NCI-H1417 (cell line): ENCODE measurements around the gene WDR90.

Experiments
- DNase-seq, 3 experiments: peaks; one replicate each; lab custom pipeline; 2025; lab: John Stamatoyannopoulos, UW

Gene WDR90

GRCh38 chr16:638836-639235 lies 10.3 kb upstream of the WDR90 start:
- no peak for DNase-seq

GRCh38 chr16:640614-641013 lies 8.6 kb upstream of the WDR90 start:
- DNase-seq, result no peak

DNA sequence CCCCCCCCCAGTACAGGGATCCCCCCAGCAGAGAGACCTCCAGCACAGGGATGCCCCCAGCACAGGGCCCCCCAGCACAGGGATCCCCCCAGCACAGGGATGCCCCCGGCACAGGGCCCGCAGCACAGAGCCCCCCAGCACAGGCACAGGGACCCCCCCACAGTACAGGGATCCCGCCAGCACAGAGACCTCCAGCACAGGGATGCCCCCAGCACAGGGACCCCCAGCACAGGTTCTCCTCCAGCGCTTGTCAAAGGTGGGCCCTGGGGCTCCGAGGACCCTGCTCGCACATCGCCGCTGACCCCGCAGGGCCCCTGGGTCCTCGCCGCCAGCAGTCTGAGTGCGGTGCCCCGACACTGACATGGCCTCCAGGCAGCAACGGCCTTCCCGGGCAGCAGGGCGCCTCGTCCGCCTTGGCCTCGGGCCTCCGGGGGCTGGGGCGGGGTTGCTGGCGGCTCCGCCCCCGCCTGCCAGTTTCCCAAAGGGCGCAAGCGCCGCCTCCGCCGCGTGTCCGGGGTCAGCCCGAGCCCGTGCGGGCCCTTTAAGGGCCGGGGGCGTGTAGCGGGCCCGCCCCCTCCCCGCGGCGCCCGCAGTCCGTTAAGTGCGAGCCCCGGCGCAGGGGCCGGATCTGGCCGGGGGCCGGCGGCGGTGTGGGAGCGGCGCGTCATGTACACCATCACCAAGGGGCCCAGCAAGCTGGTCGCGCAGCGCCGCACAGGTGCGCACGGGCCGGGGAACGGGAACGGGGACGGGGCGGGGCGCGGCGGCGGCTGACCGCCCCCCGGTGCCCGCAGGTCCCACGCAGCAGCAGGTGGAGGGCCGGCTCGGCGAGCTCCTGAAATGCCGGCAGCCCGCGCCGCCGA lies 7.6 kb upstream of the WDR90 start, which contains the start of gene MCRIP2:
MCRIP2 (plus strand) TSS at position 503 of the 863 bp plus-strand sequence; CDS start at position 667, 164 bp downstream.
- DNase-seq, result peak; percentile 82 to 94 (median 85)

DNA sequence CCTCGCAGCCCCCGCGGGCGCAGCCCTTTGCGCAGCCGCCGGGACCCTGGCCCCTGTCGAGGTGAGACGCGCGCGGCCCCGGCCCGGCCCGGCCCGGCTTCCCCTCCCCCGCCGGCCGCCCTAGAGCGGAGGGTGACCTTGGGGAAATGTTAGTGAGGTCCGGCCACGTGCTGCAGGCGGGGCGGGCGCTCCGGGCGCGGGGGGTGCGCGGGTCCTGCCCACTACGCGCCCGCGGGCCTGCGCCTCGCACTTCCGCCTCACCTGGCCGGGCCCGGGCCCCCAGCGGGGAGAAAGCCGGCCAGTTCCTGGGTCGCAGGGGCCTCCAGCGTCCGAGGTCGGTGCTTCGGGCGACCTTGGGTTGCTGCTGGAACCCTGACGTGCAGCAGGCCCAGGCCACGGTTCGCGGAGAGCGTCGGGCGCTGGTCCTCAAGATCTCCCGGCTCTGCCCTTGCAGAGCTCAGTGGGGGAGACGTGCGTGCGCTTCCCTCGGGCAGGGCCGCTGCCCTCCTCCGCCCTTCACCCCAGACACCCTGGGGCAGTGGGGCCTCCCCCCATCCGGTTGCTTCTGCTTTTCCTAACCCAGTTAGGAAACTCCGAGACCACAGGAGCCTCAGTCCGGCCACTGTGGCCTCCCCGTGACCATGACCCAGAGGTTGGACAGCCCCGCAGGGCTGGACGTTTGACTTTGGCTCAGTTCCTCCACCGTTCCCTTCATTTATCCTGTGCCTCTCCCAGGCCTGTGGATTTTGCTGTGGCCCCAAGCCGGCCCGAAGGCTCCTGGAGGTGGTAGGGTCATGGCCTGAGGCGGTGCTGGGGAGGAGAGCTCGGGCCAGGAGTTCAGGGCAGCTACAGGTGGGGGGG lies 6.7 kb upstream of the WDR90 start:
- DNase-seq, result peak; percentile 63 to 77 (median 67)

GRCh38 chr16:643050-643368 lies 6.2 kb upstream of the WDR90 start:
- no peak for DNase-seq

- DNase-seq, result no peak
These were observed 4.6 kb upstream of the WDR90 start for GRCh38 chr16:644556-644955.

DNA sequence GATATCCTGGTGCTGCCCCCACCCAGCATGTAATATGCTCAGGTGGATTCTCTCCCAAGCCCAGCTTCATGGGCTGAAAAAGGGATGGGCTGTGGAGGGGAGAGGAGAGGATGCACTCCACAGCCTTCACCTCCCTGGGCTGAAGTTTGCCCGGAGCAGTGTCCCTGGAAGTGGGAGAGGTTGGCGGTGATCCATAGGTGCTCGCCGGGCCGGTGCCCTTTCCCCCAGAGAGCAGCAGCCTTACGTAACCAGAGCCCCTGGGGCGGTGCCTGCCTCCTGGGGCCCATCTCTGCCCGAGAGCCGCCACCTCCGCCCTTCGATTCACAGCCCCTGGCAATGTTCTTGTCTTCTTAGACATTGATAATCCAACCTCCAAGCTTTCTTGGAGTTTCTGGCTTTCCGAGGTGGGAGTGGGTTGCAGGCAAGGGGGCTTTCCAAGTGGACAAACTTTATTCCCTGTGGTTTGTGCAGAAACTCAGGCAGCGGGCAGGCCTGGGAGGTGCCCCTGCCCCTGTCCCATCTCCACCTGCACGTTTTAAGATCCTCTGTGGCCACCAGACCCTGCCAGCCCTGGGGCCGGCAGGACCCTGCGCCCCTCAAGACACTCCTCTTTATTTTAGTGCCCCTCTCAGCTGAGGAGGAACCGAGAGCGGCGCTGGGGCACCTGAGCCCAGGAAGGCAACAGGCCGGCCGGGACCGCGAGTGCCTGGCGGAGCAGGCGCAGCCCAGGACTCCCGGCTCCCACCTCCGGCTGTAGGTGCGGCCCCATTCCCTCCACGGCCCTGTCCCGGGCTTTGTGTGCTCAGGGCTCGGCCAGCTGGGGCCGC lies 3.1 kb upstream of the WDR90 start:
- no peak for DNase-seq

- no peak for DNase-seq
These were observed 2.4 kb upstream of the WDR90 start for GRCh38 chr16:646679-647172.

GRCh38 chr16:647173-647902 lies 1.8 kb upstream of the WDR90 start:
- DNase-seq, result no peak

- DNase-seq, result peak in 2 of 3 experiments; percentile 38 to 44
These were observed 939 bp upstream of the WDR90 start for GRCh38 chr16:648071-648780.

- peak in 1 of 3 experiments; percentile 64 for DNase-seq
These were observed 466 bp downstream of the WDR90 start for GRCh38 chr16:649631-650030.

- DNase-seq, result no peak
These were observed 2.7 kb downstream of the WDR90 start for GRCh38 chr16:651844-652243.

GRCh38 chr16:652454-653305 lies 3.5 kb downstream of the WDR90 start:
- no peak for DNase-seq

- DNase-seq, result no peak
These were observed 4.9 kb downstream of the WDR90 start for GRCh38 chr16:654034-654433.

DNA sequence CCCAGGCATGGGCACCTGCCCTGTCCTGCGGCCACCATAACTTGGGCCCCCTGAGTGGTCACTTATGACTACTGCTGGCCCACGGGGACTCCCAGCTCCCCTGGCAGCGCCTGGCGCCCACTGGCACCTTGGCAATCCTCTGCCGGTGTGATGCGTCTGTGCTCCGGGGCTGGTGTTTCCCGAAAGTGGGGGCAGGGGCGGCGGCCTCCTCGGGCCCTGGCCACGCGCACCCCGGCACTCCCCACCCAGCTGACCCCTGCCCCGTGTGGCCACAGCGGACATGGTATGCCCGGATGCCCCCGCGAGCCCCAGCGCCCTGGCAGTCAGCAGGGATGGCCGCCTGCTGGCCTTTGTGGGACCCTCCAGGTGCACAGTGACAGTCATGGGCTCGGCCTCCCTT lies 8.3 kb downstream of the WDR90 start:
- DNase-seq, result no peak

DNA sequence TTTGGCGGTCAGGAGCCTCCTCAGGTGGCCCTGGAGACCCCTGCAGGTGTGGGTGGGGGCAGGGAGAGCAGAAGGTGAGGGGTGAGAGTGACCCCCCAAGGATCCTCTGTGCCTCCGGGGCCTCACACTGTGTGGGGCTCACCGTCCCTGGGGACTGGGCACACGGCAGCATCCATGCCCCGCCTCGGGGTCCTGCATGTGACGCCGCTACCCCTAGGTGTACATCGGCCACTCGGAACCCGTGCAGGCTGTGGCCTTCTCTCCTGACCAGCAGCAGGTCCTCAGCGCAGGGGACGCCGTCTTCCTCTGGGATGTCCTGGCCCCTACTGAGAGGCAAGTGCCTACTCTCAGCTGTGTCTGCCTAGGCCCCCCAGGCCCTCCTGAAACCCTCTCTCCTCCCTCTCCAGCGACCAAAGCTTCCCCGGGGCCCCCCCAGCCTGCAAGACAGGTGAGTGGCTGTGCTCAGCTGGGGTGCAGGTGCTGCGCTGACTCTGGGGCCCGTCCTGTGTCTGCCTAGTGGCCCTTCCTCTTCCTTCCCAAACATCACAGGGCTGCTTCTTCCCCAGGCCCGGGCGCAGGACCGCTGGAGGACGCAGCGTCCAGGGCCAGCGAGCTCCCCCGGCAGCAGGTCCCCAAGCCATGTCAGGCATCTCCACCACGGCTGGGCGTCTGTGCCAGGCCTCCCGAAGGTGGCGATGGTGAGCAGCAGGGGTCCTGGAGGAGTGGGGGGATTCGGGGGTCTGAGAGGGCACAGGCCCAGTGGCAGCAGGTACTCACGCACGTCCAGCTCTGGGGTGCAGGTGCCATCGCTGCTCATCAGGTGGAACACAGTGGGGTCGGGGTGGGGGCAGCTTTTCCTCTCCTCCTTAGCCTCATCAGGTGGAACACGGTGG lies 9.8 kb downstream of the WDR90 start:
- no peak for DNase-seq

DNA sequence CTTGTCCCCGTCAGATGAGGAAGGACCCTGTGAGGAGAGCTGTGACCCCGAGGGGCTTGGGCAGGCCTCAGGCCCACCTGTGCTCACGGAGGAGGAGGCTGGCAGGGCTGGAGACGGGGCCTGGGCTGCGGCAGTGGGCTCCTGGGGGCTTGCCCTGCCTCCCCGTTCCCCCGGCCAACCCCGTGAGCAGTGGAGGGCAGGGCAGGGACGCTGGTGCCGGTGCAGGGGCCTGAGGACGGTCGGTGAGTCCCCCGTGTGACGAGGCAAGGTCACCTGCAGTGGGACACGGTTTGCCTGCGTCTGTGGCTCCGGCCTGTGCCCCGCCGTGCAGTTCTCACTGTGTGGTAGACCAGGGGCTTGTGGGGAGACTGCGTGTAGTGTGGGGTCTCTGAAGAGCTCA lies 10.5 kb downstream of the WDR90 start:
- no peak for DNase-seq

DNA sequence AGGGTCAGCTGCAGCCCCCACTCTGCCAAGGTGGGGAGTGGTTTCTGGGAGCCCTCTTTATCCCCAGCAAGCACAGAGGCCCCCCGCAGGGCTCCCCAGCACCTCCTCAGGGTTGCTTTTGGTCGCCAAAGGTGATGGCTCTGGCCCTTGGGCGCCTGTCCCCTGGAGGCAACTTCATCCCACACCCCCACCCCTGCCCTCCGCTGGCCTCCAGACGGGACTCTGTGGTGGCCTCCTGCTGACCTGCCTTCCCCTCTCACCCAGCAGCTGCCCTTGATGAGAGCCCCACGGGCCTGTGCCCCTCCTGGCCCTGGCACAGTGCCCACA lies 10.9 kb downstream of the WDR90 start:
- no peak for DNase-seq
